SK-N-DZ (cell line): ENCODE results near the gene SLC9A8. TPM values are rescaled to one million over a fixed set of nuclear protein-coding genes. Genes with fewer than 3 reads are reported as not detected.
"Not testable (repeated sequence)": the region's sequence is repeated elsewhere in the genome, so short reads cannot be mapped to it uniquely, and the experiment has no call there.

Experiments used
- DNase-seq: peaks from one replicate; pipeline ENCODE4 v3.0.0-alpha.2; 2015; ENCODE audit warnings: low spot score
- polyA plus RNA-seq, 2 experiments: library from polyadenylated mRNA; depleted of rRNA; stranded (reverse); fragments of >200 nt; gene quantifications; 2 replicates each; pipeline ENCODE4 v1.2.3, GENCODE V29; 2014

Gene SLC9A8
- 6.4 and 7.0 TPM in 2 replicates for polyA plus RNA-seq (2014; cell fraction: cytosol; rRNA removed)
- polyA plus RNA-seq (2014; cell fraction: nucleus; rRNA removed), result 14.4 and 19.5 TPM in 2 replicates

DNA sequence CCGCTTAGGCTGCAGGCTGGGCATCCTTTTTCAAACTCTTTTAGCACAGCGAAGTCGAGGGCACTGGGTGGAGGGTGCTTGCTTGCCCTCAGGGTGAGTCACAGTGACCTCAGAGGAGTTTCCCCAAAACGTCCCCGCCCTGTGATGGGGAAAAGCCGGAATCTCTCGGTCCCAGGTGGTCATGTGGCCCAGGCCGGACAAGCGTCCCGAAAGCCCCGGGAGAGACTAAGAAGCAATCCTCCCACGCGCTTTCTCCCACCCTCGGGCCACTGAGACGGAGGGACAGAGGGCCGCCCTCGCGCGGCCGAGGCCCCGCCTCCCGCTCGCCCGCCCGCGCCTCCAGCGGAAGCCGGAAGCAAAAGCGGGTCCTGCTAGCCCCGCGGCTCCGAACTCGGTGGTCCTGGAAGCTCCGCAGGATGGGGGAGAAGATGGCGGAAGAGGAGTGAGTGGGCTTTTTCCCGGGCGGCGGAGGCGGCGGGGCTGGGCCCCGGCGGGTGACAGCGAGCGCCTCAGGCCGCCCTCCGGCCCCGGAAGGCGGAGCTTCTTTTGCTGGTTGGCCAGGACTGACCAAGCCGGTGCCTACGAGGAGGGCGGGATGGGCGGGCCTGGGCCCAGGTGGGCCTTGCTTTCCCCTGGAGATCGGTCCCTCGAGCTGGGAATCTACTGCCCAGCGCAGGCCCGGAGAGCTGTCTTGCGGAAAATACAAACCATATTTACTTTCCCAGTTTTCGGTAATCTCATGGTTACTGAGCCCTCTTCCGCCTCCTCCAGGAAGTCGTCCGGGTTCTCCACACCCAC, at the start of gene SLC9A8:
SLC9A8 (plus strand) TSS at position 322 of the 798 bp plus-strand sequence; CDS start at position 417, 95 bp downstream.
- DNase-seq, result peak; percentile 94

DNA sequence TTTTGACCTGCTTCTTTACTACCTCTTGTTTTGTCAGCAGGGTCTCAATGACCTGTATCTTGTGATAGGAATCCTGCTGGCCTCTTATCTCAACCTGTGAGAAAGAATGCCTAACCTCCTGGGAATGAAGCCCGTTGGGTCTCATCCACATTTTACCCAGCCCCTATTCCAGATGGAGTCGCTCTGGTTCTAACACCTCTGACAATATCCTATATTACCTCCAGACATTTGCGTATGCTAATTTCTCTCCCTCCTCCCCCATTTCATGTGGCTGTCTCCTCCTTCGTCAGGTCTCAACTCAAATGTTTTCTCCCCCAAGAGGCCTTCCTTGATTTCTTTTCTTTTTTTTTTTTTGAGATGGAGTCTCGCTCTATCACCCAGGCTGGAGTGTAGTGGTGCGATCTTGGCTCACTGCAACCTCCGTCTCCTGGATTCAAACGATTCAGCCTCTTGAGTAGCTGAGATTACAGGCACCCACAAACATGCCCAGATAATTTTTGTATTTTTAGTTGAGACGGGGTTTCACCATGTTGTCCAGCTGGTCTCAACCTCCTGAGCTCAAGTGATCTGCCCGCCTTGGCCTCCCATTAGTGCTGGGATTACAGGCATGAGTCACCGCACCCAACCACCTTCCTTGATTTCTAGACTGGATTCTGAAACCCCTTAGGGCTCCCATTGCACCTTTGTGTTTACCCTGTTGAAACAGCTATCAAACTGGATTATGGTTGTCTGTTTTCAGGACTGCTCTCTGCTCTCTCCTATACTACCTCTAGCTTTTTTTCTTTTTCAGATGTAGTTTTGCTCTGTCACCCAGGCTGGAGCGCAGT, 49.5 kb upstream of the SLC9A8 start:
- no peak for DNase-seq

DNA sequence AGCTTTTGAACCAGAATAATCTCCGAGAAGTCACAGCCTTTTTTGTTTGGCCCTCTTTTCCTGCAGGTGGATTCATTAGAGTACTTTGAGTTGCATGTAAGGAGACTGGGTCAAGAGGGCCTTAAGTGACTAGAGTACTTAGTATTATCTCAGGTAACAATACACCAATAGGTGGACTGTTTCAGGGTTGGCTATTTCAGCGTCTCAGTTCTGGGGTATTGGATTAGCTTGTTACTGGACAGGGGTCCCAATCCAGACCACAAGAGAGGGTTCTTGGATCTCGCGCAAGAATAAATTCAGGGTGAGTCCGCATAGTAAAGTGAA, 47.3 kb upstream of the SLC9A8 start:
- DNase-seq, result no peak

DNA sequence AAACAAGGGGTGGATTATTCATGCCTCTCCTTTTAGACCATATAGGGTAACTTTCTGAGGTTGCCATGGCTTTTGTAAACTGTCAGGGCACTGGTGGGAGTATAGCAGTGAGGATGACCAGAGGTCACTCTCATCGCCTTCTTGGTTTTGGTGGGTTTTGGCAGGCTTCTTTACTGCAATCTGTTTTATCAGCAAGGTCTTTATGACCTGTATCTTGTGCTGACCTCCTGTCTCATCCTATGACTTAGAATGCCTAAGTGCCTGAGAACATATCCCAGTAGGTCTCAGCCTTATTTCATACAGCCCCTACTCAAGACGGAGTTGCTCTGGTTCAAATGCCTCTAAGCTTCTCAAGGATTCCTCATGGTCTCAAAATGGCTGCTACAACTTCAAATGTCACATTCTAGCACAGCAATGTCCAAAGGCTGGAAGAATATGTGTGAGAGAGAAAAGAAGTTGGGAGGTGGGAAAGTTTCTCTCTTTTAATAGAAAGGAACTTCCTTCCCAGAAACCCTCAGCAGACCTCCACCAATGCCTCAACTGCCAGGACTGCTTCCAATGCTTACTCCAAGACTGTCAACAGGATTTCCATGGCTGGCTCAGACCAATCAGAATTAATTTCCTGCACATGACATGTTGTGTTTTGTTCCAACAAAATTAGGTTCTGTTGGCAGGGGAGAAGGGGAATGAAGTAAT, 46.6 kb upstream of the SLC9A8 start:
- no peak for DNase-seq

- no peak for DNase-seq
Measured at GRCh38 chr20:49766979-49767521, 45.6 kb upstream of the SLC9A8 start.

GRCh38 chr20:49768204-49769047, 44.2 kb upstream of the SLC9A8 start:
- DNase-seq, result no peak

DNA sequence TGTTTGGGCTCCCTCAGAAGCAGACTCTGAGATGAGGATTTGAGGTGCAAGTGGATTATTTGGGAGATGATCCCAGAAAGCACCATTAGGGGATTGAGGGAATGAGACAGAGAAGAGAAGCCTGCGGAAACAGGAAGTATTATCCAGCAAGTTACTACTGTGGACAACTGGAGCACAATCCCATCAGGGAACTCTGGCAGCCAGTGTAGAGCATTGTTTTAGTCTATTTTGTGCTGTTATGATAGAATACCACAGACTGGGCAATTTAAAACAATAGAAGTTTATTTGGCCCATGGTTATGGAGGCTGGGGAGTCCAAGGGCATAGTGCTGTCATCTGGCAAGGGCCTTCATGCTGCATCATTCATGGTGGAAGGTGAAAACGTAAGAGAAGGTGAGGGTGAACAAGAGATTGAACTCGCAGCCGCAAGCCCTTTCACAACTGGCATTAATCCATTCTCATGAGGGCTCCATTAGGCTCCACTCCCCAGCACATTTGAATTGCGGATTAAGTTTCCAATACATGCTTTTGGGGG, 43.5 kb upstream of the SLC9A8 start:
- DNase-seq, result no peak

DNA sequence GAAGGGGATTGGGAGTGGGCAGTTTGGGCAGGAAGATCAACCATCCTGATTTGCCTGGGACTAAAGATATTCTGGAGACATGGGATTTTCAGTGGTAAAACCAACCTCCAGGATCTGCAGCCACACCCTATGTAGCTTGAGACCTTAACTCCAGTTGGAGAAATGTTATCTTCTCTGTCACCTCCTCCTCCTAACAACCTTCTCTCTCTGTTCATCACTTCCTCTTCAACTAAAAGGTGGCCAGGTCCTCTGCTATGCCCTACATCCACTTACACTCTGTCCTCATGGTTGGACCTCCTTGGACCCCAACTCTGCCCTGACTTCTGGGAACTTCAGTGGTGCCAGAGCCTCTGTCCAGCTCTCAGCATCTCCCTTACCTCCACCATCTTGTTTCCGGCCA, 42.0 kb upstream of the SLC9A8 start:
- DNase-seq, result no peak

DNA sequence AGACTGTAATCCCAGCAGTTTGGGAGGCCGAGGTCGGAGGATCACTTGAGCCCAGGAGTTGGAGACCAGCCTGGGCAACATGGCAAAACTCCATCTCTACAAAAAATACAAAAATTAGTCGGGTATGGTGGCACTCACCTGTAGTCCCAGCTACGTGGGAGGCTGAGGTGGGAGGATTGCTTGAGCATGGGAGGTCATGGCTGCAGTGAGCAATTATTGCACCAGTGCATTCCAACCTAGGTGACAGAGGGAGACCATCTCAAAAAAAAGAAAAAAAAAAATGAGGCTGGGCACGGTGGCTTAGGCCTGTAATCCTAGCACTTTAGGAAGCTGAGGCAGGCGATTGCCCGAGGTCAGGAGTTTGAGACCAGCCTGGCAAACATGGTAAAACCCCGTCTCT, 38.4 kb upstream of the SLC9A8 start:
- DNase-seq, result not testable (repeated sequence)

- peak; percentile 41 for DNase-seq
Measured at GRCh38 chr20:49775229-49775693, 37.4 kb upstream of the SLC9A8 start.

DNA sequence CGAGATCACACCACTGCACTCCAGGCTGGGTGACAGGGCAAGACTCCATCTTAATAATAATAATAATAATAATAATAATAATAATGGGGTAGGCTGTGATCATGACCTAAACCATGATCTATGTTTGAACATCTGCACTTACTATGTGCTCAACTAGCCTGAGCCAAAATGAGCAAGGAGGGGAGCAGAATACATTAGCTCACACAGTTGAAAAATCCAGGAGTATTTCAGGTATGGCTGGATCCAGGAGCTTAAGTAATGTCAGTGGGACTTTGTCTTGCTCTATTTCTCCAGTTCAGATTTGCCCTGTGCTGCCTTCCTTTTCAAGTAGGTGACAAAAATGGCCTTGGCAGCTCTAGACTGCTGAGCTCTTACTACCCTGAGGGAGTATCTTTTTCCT, 32.7 kb upstream of the SLC9A8 start:
- DNase-seq, result no peak

DNA sequence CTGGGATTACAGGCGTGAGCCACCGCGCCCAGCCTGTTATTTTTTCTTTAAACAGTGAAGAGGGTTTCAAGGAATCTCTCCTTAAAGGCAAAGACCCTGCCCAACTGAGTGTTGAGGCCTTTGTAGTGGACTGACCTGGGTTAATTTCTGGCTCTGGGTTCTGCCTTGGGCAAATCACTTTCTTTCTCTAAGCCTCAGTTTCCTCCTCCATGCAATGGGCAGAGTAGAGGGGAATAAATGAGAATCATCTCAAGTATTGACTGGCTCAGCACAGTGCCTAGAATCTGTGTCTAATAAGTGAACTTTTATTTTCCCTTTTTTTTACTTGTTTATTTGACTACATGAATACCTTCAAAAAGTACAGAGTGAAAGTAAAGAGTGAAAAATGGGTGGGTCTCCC, 31.0 kb upstream of the SLC9A8 start:
- DNase-seq, result no peak

DNA sequence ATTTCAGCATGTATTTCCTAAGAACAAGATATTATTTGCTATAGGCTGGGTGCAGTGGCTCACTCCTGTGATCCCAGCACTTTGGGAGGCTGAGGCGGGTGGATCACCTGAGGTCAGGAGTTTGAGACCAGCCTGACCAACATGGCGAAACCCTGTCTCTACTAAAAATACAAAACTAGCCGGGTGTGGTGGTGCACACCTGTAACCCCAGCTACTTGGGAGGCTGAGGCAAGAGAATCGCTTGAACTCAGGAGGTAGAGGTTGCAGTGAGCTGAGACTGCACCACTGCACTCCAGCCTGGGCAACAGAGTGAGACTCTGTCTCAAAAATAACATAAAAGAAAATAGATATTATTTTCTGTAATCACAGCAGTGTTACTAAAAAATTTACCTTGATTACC, 30.2 kb upstream of the SLC9A8 start:
- not testable (repeated sequence) for DNase-seq

DNA sequence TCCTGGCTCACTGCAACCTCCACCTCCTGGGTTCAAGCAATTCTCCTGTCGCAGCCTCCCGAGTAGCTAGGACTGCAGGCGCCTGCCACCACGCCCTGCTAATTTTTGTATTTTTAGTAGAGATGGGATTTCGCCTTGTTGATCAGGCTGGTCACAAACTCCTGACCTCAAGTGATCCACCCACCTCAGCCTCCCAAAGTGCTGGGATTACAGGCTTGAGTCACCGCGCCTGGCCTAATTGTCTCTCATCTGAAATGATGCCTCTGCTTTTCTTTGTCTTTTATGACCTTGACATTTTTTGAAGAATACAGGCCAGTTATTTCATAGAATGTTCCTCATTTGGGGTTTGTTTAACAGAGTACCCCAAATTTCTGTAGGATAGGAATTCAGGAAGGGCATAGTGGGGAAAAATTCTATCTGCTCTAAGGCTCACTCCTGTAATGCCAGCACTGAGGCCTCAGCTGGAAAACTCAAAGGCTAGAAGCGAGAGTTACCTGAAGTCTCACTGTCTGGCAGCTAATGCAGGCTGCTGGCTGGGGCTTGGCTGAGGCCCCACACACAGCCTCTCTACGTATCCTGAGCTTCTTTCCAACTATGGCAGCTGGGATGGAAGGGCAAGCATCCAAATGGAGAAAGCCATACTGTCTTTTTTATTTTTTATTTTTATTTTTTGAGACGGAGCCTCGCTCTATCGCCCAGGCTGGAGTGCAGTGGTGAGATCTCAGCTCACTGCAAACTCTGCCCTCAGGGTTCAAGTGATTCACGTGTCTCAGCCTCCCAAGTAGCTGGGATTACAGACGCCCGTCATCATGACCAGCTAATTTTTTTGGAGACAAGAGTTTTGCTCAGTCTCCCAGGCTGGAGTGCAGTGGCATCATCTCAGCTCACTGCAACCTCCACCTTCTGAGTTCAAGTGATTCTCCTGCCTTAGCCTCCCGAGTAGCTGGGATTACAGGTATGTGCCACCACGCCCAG, 29.3 kb upstream of the SLC9A8 start:
- not testable (repeated sequence) for DNase-seq

DNA sequence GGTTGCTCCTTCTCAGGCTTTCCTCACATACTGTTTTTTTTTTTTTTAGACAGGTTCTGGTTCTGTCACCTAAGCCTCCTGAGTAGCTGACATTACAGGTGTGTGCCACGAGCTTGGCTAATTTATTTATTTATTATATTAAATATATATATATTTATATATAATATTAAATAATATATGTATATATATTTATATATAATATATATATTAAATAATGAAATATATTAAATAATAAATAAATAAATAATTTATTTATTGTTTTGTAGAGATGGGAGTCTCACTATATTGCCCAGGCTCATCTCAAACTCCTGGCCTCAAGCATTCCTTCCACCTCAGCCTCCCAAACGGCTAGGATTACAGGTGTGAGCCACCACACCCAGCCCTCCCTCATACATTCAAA, 28.3 kb upstream of the SLC9A8 start:
- DNase-seq, result no peak

- no peak for DNase-seq
Measured at GRCh38 chr20:49785149-49785851, 27.3 kb upstream of the SLC9A8 start.

DNA sequence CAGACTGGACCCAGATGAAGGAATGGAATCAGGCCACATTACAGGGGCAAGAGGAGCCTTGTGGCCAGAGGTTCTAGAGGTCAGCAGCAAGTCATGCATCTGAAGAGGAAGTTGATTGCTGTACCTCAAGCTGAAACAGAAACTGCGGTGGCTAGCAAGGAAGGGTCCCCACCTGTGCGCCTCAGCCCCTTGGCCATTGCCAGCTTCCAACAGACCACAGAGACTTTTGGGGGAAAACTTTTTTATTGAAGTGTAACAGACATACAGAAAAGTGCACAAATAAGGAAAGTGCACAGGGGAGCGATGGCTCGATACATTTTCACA, 26.8 kb upstream of the SLC9A8 start:
- DNase-seq, result no peak

- no peak for DNase-seq
Measured at GRCh38 chr20:49786196-49786595, 26.4 kb upstream of the SLC9A8 start.
